H1 (cell line): Measurements from ENCODE around the gene SMG5. TPM values are rescaled to one million over a fixed set of nuclear protein-coding genes. Genes with fewer than 3 reads are reported as not detected.

Source experiments
- CTCF ChIA-PET: fragments of 300-600 bp; sonication (Branson Sonifier 250); formaldehyde crosslinking; loops from one replicate; lab custom pipeline; 2021; ENCODE audit not compliant: partially characterized antibody; lab: Charles Lee
- POLR2A ChIA-PET: fragments of 300-600 bp; sonication (Branson Sonifier 250); formaldehyde crosslinking; loops from one replicate; lab custom pipeline; 2021; ENCODE audit warnings: inconsistent platforms; ENCODE audit not compliant: partially characterized antibody; lab: Charles Lee
- DNase-seq, 2 experiments: peaks; one replicate each; pipeline versions ENCODE4 v3.0.0 to v3.0.0-alpha.2; 2010 to 2022; ENCODE audit warnings: low spot score in 2 of 2, low read depth in 1 of 2, mixed read lengths in 1 of 2
- FAIRE-seq: peaks from 2 replicates; lab custom pipeline; 2011; peaks lifted over from hg19 to GRCh38; lab: Jason Lieb, UNC
- H2AFZ ChIP-seq: 2 replicates; pipeline ENCODE4 v1.8.1; 2012; ENCODE audit warnings: low read length, inconsistent platforms
- H2AK5ac ChIP-seq: 2 replicates; pipeline ENCODE4 v1.6.1; 2013; ENCODE audit warnings: low read depth, low read length
- H2BK120ac ChIP-seq: replicated peaks from 2 replicates; pipeline ENCODE3; 2013; ENCODE audit warnings: low read depth, low read length, inconsistent platforms
- H2BK12ac ChIP-seq: 2 replicates; pipeline ENCODE4 v1.6.1; 2013; ENCODE audit warnings: low read depth, low read length
- H2BK15ac ChIP-seq: 2 replicates; pipeline ENCODE4 v1.6.1; 2013; ENCODE audit warnings: low read length
- H2BK20ac ChIP-seq: 2 replicates; pipeline ENCODE4 v1.6.1; 2013; ENCODE audit warnings: low read length
- H2BK5ac ChIP-seq: 2 replicates; pipeline ENCODE4 v1.6.1; 2013; ENCODE audit warnings: low read depth, low read length
- H3K14ac ChIP-seq: 2 replicates; pipeline ENCODE4 v1.6.1; 2013; ENCODE audit warnings: inconsistent platforms; ENCODE audit not compliant: insufficient read length
- H3K18ac ChIP-seq: 2 replicates; pipeline ENCODE4 v1.6.1; 2013; ENCODE audit warnings: low read length; ENCODE audit errors: extremely low read depth
- H3K23ac ChIP-seq: 2 replicates; pipeline ENCODE4 v1.6.1; 2013; ENCODE audit warnings: inconsistent platforms; ENCODE audit not compliant: insufficient read length
- H3K23me2 ChIP-seq: 2 replicates; pipeline ENCODE4 v1.6.1; 2013; ENCODE audit warnings: low read depth, low read length
- H3K27ac ChIP-seq: 2 replicates; pipeline ENCODE4 v1.6.1; 2011; ENCODE audit warnings: low read depth, low read length, inconsistent platforms
- H3K27me3 ChIP-seq, 4 experiments: replicated peaks in 1 of 4; 1 replicate in 1 of 4; 2 replicates in 3 of 4; pipeline versions ENCODE4 v1.6.1 to v1.8.1; 2011 to 2013; ENCODE audit warnings: low read length in 3 of 4, mild to moderate bottlenecking in 3 of 4, inconsistent platforms in 2 of 4, mixed read lengths in 2 of 4, moderate library complexity in 1 of 4; ENCODE audit not compliant: control insufficient read depth in 3 of 4, insufficient read depth in 3 of 4; ENCODE audit errors: extremely low read depth in 1 of 4
- H3K36me3 ChIP-seq, 4 experiments: 2 replicates each; pipeline versions ENCODE4 v1.6.1 to v1.8.1; 2011 to 2013; ENCODE audit warnings: mild to moderate bottlenecking in 4 of 4, low read length in 3 of 4, moderate library complexity in 2 of 4, control low read depth in 1 of 4, inconsistent platforms in 1 of 4; ENCODE audit not compliant: insufficient read depth in 4 of 4, control insufficient read depth in 2 of 4
- H3K4ac ChIP-seq: replicated peaks from 2 replicates; pipeline ENCODE3; 2013; ENCODE audit warnings: low read length, low read depth, mixed read lengths, inconsistent platforms; ENCODE audit not compliant: insufficient read length
- H3K4me1 ChIP-seq, 4 experiments: replicated peaks in 1 of 4; 1 replicate in 1 of 4; 2 replicates in 3 of 4; pipeline versions ENCODE4 v1.6.1 to v1.8.1; 2011 to 2013; ENCODE audit warnings: low read length in 3 of 4, inconsistent platforms in 2 of 4, mixed read lengths in 1 of 4; ENCODE audit not compliant: insufficient read depth in 4 of 4, control insufficient read depth in 3 of 4
- H3K4me2 ChIP-seq, 2 experiments: 2 replicates each; pipeline versions ENCODE4 v1.6.1 to v1.8.1; 2011 to 2013; ENCODE audit warnings: low read depth in 2 of 2, low read length in 2 of 2, control low read depth in 1 of 2, inconsistent platforms in 1 of 2, mild to moderate bottlenecking in 1 of 2; ENCODE audit not compliant: insufficient read depth in 1 of 2
- H3K4me3 ChIP-seq, 4 experiments: fragments of 200-600, 300-600 bp in 1 of 4; sonication (generic), shearing (Covaris generic), sonication (Bioruptor Twin) in 1 of 4; 2 replicates each; pipeline versions ENCODE4 v1.5.1 to v1.8.1; 2011 to 2016; ENCODE audit warnings: low read length in 4 of 4, low read depth in 3 of 4, control low read depth in 2 of 4, inconsistent platforms in 2 of 4, mild to moderate bottlenecking in 2 of 4, mixed read lengths in 1 of 4, moderate library complexity in 1 of 4; ENCODE audit not compliant: insufficient read depth in 2 of 4; ENCODE audit errors: extremely low read depth in 1 of 4
- H3K56ac ChIP-seq: replicated peaks from 2 replicates; pipeline ENCODE3; 2013; ENCODE audit warnings: low read depth, mild to moderate bottlenecking, mixed read lengths, low read length, inconsistent platforms; ENCODE audit not compliant: insufficient read length
- H3K79me1 ChIP-seq: 2 replicates; pipeline ENCODE4 v1.6.1; 2013; ENCODE audit warnings: low read depth, low read length, control low read depth
- H3K79me2 ChIP-seq, 2 experiments: 2 replicates each; pipeline versions ENCODE4 v1.6.1 to v1.8.1; 2012 to 2013; ENCODE audit warnings: low read length in 2 of 2, mild to moderate bottlenecking in 2 of 2, inconsistent platforms in 1 of 2; ENCODE audit not compliant: insufficient read depth in 2 of 2, control insufficient read depth in 1 of 2
- H3K9ac ChIP-seq, 4 experiments: replicated peaks in 1 of 4; 1 replicate in 1 of 4; 2 replicates in 3 of 4; pipeline versions ENCODE4 v1.6.1 to v1.8.1; 2011 to 2013; ENCODE audit warnings: low read depth in 3 of 4, low read length in 3 of 4, control low read depth in 2 of 4, mild to moderate bottlenecking in 2 of 4, moderate library complexity in 2 of 4, inconsistent platforms in 1 of 4; ENCODE audit errors: extremely low read depth in 1 of 4
- H3K9me3 ChIP-seq, 2 experiments: 2 replicates each; pipeline versions ENCODE4 v1.6.1 to v1.8.1; 2012 to 2013; ENCODE audit warnings: mild to moderate bottlenecking in 2 of 2, moderate library complexity in 2 of 2, control low read depth in 1 of 2, inconsistent platforms in 1 of 2, low read depth in 1 of 2, low read length in 1 of 2, mixed read lengths in 1 of 2; ENCODE audit not compliant: insufficient read depth in 2 of 2
- H4K20me1 ChIP-seq, 2 experiments: replicated peaks in 1 of 2; 2 replicates each; pipeline versions ENCODE3 to v1.8.1; 2011 to 2013; ENCODE audit warnings: inconsistent platforms in 2 of 2, low read length in 2 of 2, mild to moderate bottlenecking in 1 of 2; ENCODE audit not compliant: insufficient read depth in 2 of 2, control insufficient read depth in 1 of 2
- H4K5ac ChIP-seq: 2 replicates; pipeline ENCODE4 v1.6.1; 2013; ENCODE audit warnings: low read length, low read depth, mixed read lengths, inconsistent platforms; ENCODE audit not compliant: insufficient read length
- H4K8ac ChIP-seq: 2 replicates; pipeline ENCODE4 v1.8.0; 2013; ENCODE audit warnings: mild to moderate bottlenecking, moderate library complexity, low read length, inconsistent platforms; ENCODE audit not compliant: insufficient read depth; ENCODE audit errors: extremely low read depth
- H4K91ac ChIP-seq: replicated peaks from 2 replicates; pipeline ENCODE3; 2013; ENCODE audit warnings: low read length, mixed read lengths, inconsistent platforms; ENCODE audit not compliant: insufficient read length
- TAF1 ChIP-seq: IDR thresholded peaks from 2 replicates; pipeline ENCODE4 v1.6.1; 2011; ENCODE audit warnings: mild to moderate bottlenecking, low read depth, low read length
- WGBS, 2 experiments: shearing (Covaris generic) in 1 of 2; methylation state at CpG; one replicate each; pipeline versions ENCODE4 v1.1.6 to v1.1.7; 2013 to 2015; ENCODE audit warnings: low lambda C conversion rate in 2 of 2, mixed read lengths in 2 of 2, inconsistent platforms in 1 of 2, low coverage in 1 of 2, missing lambda C conversion rate in 1 of 2; ENCODE audit not compliant: insufficient replicate concordance in 2 of 2, insufficient coverage in 1 of 2, insufficient read length in 1 of 2; ENCODE audit errors: extremely low coverage in 1 of 2, missing lambda C conversion rate in 1 of 2; 5-methylcytosine and 5-hydroxymethylcytosine counted together
- polyA plus RNA-seq, 7 experiments: library from polyadenylated mRNA; depleted of rRNA in 3 of 7; stranded (reverse) in 5 of 7; unstranded in 2 of 7; fragments of >200 nt in 5 of 7; fragments of 200-250 nt in 2 of 7; gene quantifications; 1 replicate in 5 of 7; 2 replicates in 1 of 7; 4 replicates in 1 of 7; pipeline versions ENCODE4 v1.2.1 to v1.2.3, GENCODE V29; 2011 to 2013; ENCODE audit warnings: missing spikeins in 2 of 7, mixed read lengths in 2 of 7
- total RNA-seq: library from RNA; stranded (reverse); fragmentation: NEBNext Ultra II Directional; extraction: Animal tissue kit (Norgen Biotek cat#: 25700); gene quantifications from 2 replicates; pipeline ENCODE4 v1.2.1, GENCODE V29; 2021

Gene SMG5
- total and polyA plus RNA-seq, 2 of the 8 experiments (the other 6 are each of a cell fraction or from before 2014, with no cell fraction given), result 32.7 to 98.0 TPM

DNA sequence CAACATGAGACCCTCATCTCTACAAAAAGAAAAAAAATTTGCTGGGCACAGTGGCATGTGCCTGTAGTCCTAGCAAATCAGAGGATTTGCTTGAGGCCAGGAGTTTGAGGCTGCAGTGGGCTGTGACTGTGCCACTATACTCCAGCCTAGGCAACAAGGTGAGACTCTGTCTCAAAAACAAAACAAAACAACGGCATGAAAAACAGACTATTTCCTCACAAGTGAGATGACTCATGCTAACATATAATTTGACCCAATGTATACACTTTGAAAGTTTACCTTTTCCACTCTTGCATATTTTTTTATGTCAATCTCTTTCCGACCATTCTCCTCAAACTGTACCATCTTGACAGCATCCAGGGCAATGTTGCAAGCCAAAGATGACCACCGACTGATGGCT, 37.9 kb upstream of the SMG5 start:
- 93 to 100% methylated on average over 1 to 3 of the region's 3 CpGs for WGBS, 2 experiments
- no peak overlapping the region for H3K9ac ChIP-seq
- peaks cover 58 to 97% (median 82%) of the 10 kb centered on the region in 4 experiments for H3K36me3 ChIP-seq
- no peaks in the 10 kb centered on the region for H3K4me1 ChIP-seq
- FAIRE-seq (no peak), DNase-seq (no peak)
- no peak overlapping the region for H4K8ac ChIP-seq
- no peak overlapping the region for H2BK15ac ChIP-seq
- ChIA-PET CTCF (interaction anchor here (1.0 to 4.0 kb wide), 9 partner anchors 10 to 179 kb away, joined by 3 to 30 read pairs (median 7); partner anchors contain the start of gene SMG5), POLR2A (interaction anchor here (1.2 to 3.9 kb wide), 5 partner anchors 9 to 108 kb away, joined by 3 to 16 read pairs (median 4); partner anchors contain the start of gene PMF1)
- H2BK12ac ChIP-seq, result no peak overlapping the region
- H3K4ac ChIP-seq, result no peak overlapping the region
- no peak overlapping the region for H3K27ac ChIP-seq
- no peak overlapping the region for H2AFZ ChIP-seq
- H3K23ac ChIP-seq, result no peak overlapping the region
- H3K79me2 ChIP-seq, result no peaks in the 10 kb centered on the region
- no peak overlapping the region for H3K4me3 ChIP-seq
- no peak overlapping the region for H3K14ac ChIP-seq
- no peak overlapping the region for H3K18ac ChIP-seq
- H3K56ac ChIP-seq, result no peak overlapping the region
- H2AK5ac ChIP-seq, result no peak overlapping the region
- H4K20me1 ChIP-seq, result peaks cover 0 to 4% of the 10 kb centered on the region in 2 experiments
- H2BK5ac ChIP-seq, result no peak overlapping the region
- H2BK20ac ChIP-seq, result no peak overlapping the region
- H3K4me2 ChIP-seq, result no peak overlapping the region
- H4K91ac ChIP-seq, result no peak overlapping the region
- no peaks in the 10 kb centered on the region for H3K23me2 ChIP-seq
- no peaks in the 10 kb centered on the region for H3K79me1 ChIP-seq
- no peaks in the 10 kb centered on the region for H3K27me3 ChIP-seq
- no peak overlapping the region for H2BK120ac ChIP-seq
- H4K5ac ChIP-seq, result no peak overlapping the region
- H3K9me3 ChIP-seq, result no peaks in the 10 kb centered on the region
- no peak for TF ChIP-seq TAF1
